WTC11 (cell line): ENCODE data around the gene MTCP1. TPM values are rescaled to one million over a fixed set of nuclear protein-coding genes. Genes with fewer than 3 reads are reported as not detected.

Experiments used
- ATAC-seq: fragments of 200-7000 bp; cut with Tn5 transposase; 2 replicates; pipeline ENCODE4 v1.10.0; 2021; ENCODE audit warnings: mild to moderate bottlenecking, moderate library complexity
- Bru-seq: library from RNA; stranded (reverse); fragments of 400-500 nt; gene quantifications from one replicate; lab custom pipeline; 2021; lab: Mats Ljungman, UMichigan
- CTCF ChIA-PET: fragments of 300-600 bp; sonication (Branson Sonifier 250); formaldehyde crosslinking; loops from one replicate; lab custom pipeline; 2021; ENCODE audit warnings: antibody characterized with exemption; lab: Charles Lee
- POLR2A ChIA-PET: fragments of 350-600 bp; sonication (Branson Sonifier 250); formaldehyde crosslinking; loops from one replicate; lab custom pipeline; 2021; ENCODE audit warnings: antibody characterized with exemption; lab: Charles Lee
- DNase-seq: peaks from one replicate; pipeline ENCODE4 v3.0.0; 2021; ENCODE audit warnings: low spot score
- H3K27ac Mint-ChIP-seq: 2 replicates; pipeline ENCODE4 v1.8.0; 2021; ENCODE audit warnings: mixed read lengths
- H3K27me3 Mint-ChIP-seq: 2 replicates; pipeline ENCODE4 v1.8.0; 2021; ENCODE audit warnings: low read depth, mild to moderate bottlenecking, moderate library complexity, mixed read lengths
- H3K36me3 Mint-ChIP-seq: 2 replicates; pipeline ENCODE4 v1.8.0; 2021; ENCODE audit warnings: mixed read lengths
- H3K4me1 Mint-ChIP-seq: 2 replicates; pipeline ENCODE4 v1.8.0; 2022; ENCODE audit warnings: mixed read lengths
- H3K4me3 Mint-ChIP-seq: 2 replicates; pipeline ENCODE4 v1.8.0; 2021; ENCODE audit warnings: mild to moderate bottlenecking, moderate library complexity, mixed read lengths
- H3K9me3 Mint-ChIP-seq: 2 replicates; pipeline ENCODE4 v1.8.0; 2021; ENCODE audit warnings: mixed read lengths
- CDX4 ChIP-seq: fragments of 250-450 bp; sonication (Bioruptor Pico); IDR thresholded peaks from 2 replicates; pipeline ENCODE4 v1.9.0; 2021; ENCODE audit warnings: moderate library complexity, mild to moderate bottlenecking, inconsistent platforms, borderline replicate concordance
- CREM ChIP-seq: sonication (generic); formaldehyde crosslinking; IDR thresholded peaks from 2 replicates; pipeline ENCODE4 v1.8.1; 2022; ENCODE audit warnings: mild to moderate bottlenecking, missing genetic modification reagents, moderate library complexity
- E2F4 ChIP-seq: sonication (generic); formaldehyde crosslinking; IDR thresholded peaks from 2 replicates; pipeline ENCODE4 v1.8.1; 2022; ENCODE audit warnings: low read depth, mild to moderate bottlenecking, moderate library complexity, missing genetic modification reagents, borderline replicate concordance
- HMGXB4 ChIP-seq: sonication (generic); formaldehyde crosslinking; IDR thresholded peaks from 2 replicates; pipeline ENCODE4 v1.8.1; 2023; ENCODE audit warnings: mild to moderate bottlenecking, moderate library complexity, missing genetic modification reagents
- IRF2 ChIP-seq: sonication (generic); formaldehyde crosslinking; IDR thresholded peaks from 2 replicates; pipeline ENCODE4 v1.8.0; 2022; ENCODE audit warnings: low read depth, missing genetic modification reagents, borderline replicate concordance
- JUN ChIP-seq: sonication (generic); formaldehyde crosslinking; IDR thresholded peaks from 2 replicates; pipeline ENCODE4 v1.8.0; 2023; ENCODE audit warnings: mild to moderate bottlenecking, missing genetic modification reagents
- NFE2L1 ChIP-seq: sonication (generic); formaldehyde crosslinking; IDR thresholded peaks from 2 replicates; pipeline ENCODE4 v1.8.1; 2023; ENCODE audit warnings: missing genetic modification reagents
- NR2C2 ChIP-seq: sonication (generic); formaldehyde crosslinking; IDR thresholded peaks from 2 replicates; pipeline ENCODE4 v1.8.0; 2022; ENCODE audit warnings: mild to moderate bottlenecking, missing genetic modification reagents
- PRDM15 ChIP-seq: sonication (generic); formaldehyde crosslinking; IDR thresholded peaks from 2 replicates; pipeline ENCODE4 v1.8.0; 2022; ENCODE audit warnings: missing genetic modification reagents
- PREB ChIP-seq: sonication (generic); formaldehyde crosslinking; IDR thresholded peaks from 2 replicates; pipeline ENCODE4 v1.8.1; 2022; ENCODE audit warnings: mild to moderate bottlenecking, missing genetic modification reagents, moderate library complexity, borderline replicate concordance
- SOX15 ChIP-seq: fragments of 250-450 bp; sonication (Bioruptor Pico); IDR thresholded peaks from 2 replicates; pipeline ENCODE4 v1.9.0; 2021; ENCODE audit warnings: mild to moderate bottlenecking
- SP1 ChIP-seq: sonication (generic); formaldehyde crosslinking; conservative IDR thresholded peaks from 2 replicates; pipeline ENCODE4 v1.8.1; 2022; ENCODE audit warnings: missing genetic modification reagents
- USF1 ChIP-seq: sonication (generic); formaldehyde crosslinking; IDR thresholded peaks from 2 replicates; pipeline ENCODE4 v1.8.0; 2022; ENCODE audit warnings: mild to moderate bottlenecking, missing genetic modification reagents
- ZNF423 ChIP-seq: fragments of 250-450 bp; sonication (Bioruptor Pico); IDR thresholded peaks from 2 replicates; pipeline ENCODE4 v2.1.2; 2022; ENCODE audit warnings: mild to moderate bottlenecking, moderate library complexity
- long read RNA-seq, 3 experiments: library from RNA in 1 of 3; library from capped mRNA in 1 of 3; library from polyadenylated mRNA in 1 of 3; unstranded in 2 of 3; stranded (forward) in 1 of 3; transcript quantifications; one replicate each; pipeline ENCODE4 v2.0.0, GENCODE V29; 2021
- total RNA-seq: library from RNA; stranded (reverse); gene quantifications from 3 replicates; pipeline ENCODE4 v1.2.3, GENCODE V29; 2021

MTCP1 gene
- 8.6 to 12.8 TPM (median 10.1 TPM) in 3 replicates for total RNA-seq
- Bru-seq, nascent RNA: percentile 19 among the genes with signal in this experiment
- long read RNA-seq, experiment 1, partial matches to known transcripts: 1 of 12 reads
- long read RNA-seq, experiment 1, other reads (novel, unspliced or antisense): 8 of 12 reads
- long read RNA-seq, experiment 2, partial matches to known transcripts: 2 of 8 reads
- long read RNA-seq, experiment 2, other reads (novel, unspliced or antisense): 6 of 8 reads
- long read RNA-seq, experiment 3, partial matches to known transcripts: 0 of 2 reads
- long read RNA-seq, experiment 3, other reads (novel, unspliced or antisense): 2 of 2 reads

- CTCF ChIA-PET: interaction anchor here (0.7 to 1.0 kb wide), 2 partner anchors 15 to 16 kb away, joined by 3 read pairs; no protein-coding TSS in a partner anchor
Measured at GRCh38 chrX:155070975-155071693, at the start of gene MTCP1, which contains the start of the genes BRCC3 and CMC4. Gene MTCP1, minus strand, starts transcription at chrX:155071136. Its CDS starts 5,126 bp downstream, at chrX:155066010. Gene BRCC3, plus strand, starts transcription at chrX:155071508. Its CDS starts 20 bp downstream, at chrX:155071528. Gene CMC4, minus strand, starts transcription at chrX:155071136. Its CDS starts 7,113 bp downstream, at chrX:155064023.

GRCh38 chrX:155115174-155115819 is 44.4 kb upstream of the MTCP1 start:
- TF ChIP-seq E2F4 (CRISPR knock-in tag) (no peak), PREB (CRISPR knock-in tag) (no peak), ZNF423 (CRISPR knock-in tag) (no peak), NFE2L1 (CRISPR knock-in tag) (no peak), SOX15 (CRISPR knock-in tag) (no peak), NR2C2 (no peak), IRF2 (CRISPR knock-in tag) (no peak), CDX4 (CRISPR knock-in tag) (no peak)
- no peak for DNase-seq
- ChIA-PET POLR2A (no interaction called here), CTCF (no interaction called here)
- Mint-ChIP-seq H3K36me3 (peaks cover 15% of the 10 kb centered on the region; the same call in 1 of the 2 replicates), H3K27ac (no peak overlapping the region), H3K4me1 (no peaks in the 10 kb centered on the region), H3K27me3 (no peaks in the 10 kb centered on the region), H3K4me3 (no peak overlapping the region), H3K9me3 (peaks cover 5% of the 10 kb centered on the region; the same call in 1 of the 2 replicates)
- no peak for ATAC-seq

More at GRCh38 chrX:155070975-155071693, at the start of gene MTCP1, which contains the start of the genes BRCC3 and CMC4:
- TF ChIP-seq HMGXB4: no peak
- TF ChIP-seq USF1 (CRISPR knock-in tag): no peak
- TF ChIP-seq SP1 (CRISPR knock-in tag): peak; percentile 58; the same call in 1 of the 2 replicates
- TF ChIP-seq CREM (CRISPR knock-in tag): no peak
- no peak for TF ChIP-seq JUN (CRISPR knock-in tag)
- no peak for TF ChIP-seq PRDM15 (CRISPR knock-in tag)
- peak; percentile 97 for ATAC-seq
- DNase-seq: peak; percentile 75
- POLR2A ChIA-PET: no interaction called here
- Mint-ChIP-seq H3K4me1 (peaks cover 17% of the 10 kb centered on the region), H3K27me3 (no peaks in the 10 kb centered on the region), H3K4me3 (peak within 1 kb of the TSS; percentile 90), H3K27ac (peak within 1 kb of the TSS; percentile 93), H3K9me3 (no peaks in the 10 kb centered on the region), H3K36me3 (peaks cover 27% of the 10 kb centered on the region)
